Neural progenitor cell (in vitro differentiated cells): ENCODE measurements around the gene SF3A1. TPM values are rescaled to one million over a fixed set of nuclear protein-coding genes. Genes with fewer than 3 reads are reported as not detected.

Experiments used
- DNase-seq: peaks from one replicate; pipeline ENCODE4 v3.0.0-alpha.2; 2016; ENCODE audit warnings: low spot score
- H2AFZ ChIP-seq: fragments of 200-600 bp; sonication (generic); replicated peaks from 2 replicates; pipeline ENCODE4 v1.6.1; 2016; ENCODE audit warnings: antibody characterized with exemption
- H3F3A ChIP-seq: fragments of 200-600 bp; sonication (generic); 2 replicates; pipeline ENCODE4 v1.6.1; 2016; ENCODE audit warnings: antibody characterized with exemption, low read depth
- H3K27ac ChIP-seq: fragments of 200-600 bp; sonication (generic); 2 replicates; pipeline ENCODE4 v1.5.1; 2016; ENCODE audit warnings: mild to moderate bottlenecking
- H3K27me3 ChIP-seq: fragments of 200-600 bp; sonication (generic); 2 replicates; pipeline ENCODE4 v1.6.1; 2016; ENCODE audit warnings: mild to moderate bottlenecking, moderate library complexity
- H3K36me3 ChIP-seq: fragments of 200-600 bp; sonication (generic); 2 replicates; pipeline ENCODE4 v1.5.1; 2016
- H3K4me1 ChIP-seq: fragments of 200-600 bp; sonication (generic); 2 replicates; pipeline ENCODE4 v1.6.1; 2016; ENCODE audit warnings: mixed run types
- H3K4me2 ChIP-seq: fragments of 200-600 bp; sonication (generic); 2 replicates; pipeline ENCODE4 v1.6.1; 2016
- H3K4me3 ChIP-seq: fragments of 200-600 bp; sonication (generic); 2 replicates; pipeline ENCODE4 v1.5.1; 2016
- H3K79me2 ChIP-seq: fragments of 200-600 bp; sonication (generic); 2 replicates; pipeline ENCODE4 v1.6.1; 2016; ENCODE audit warnings: low read depth
- H3K9ac ChIP-seq: fragments of 200-600 bp; sonication (generic); 2 replicates; pipeline ENCODE4 v1.6.1; 2016
- H3K9me3 ChIP-seq: fragments of 200-600 bp; sonication (generic); 2 replicates; pipeline ENCODE4 v1.5.1; 2016; ENCODE audit warnings: low read depth
- H4K20me1 ChIP-seq: fragments of 200-600 bp; sonication (generic); 2 replicates; pipeline ENCODE4 v1.6.1; 2016; ENCODE audit warnings: low read depth
- H3K27ac Mint-ChIP-seq: 3 replicates; pipeline ENCODE4 v1.8.0; 2021; ENCODE audit warnings: mixed read lengths
- H3K27me3 Mint-ChIP-seq: 2 replicates; pipeline ENCODE4 v1.8.0; 2022; ENCODE audit warnings: low read depth, mild to moderate bottlenecking, inconsistent platforms, moderate library complexity, mixed read lengths; ENCODE audit not compliant: insufficient read depth
- H3K36me3 Mint-ChIP-seq: 3 replicates; pipeline ENCODE4 v1.8.0; 2021; ENCODE audit warnings: mixed read lengths
- H3K4me1 Mint-ChIP-seq: 3 replicates; pipeline ENCODE4 v1.8.0; 2021; ENCODE audit warnings: mixed read lengths
- H3K4me3 Mint-ChIP-seq: 3 replicates; pipeline ENCODE4 v1.8.0; 2021; ENCODE audit warnings: mild to moderate bottlenecking, moderate library complexity, mixed read lengths
- H3K9me3 Mint-ChIP-seq: 3 replicates; pipeline ENCODE4 v1.8.0; 2020; ENCODE audit warnings: mixed read lengths
- CTCF ChIP-seq: fragments of 200-600 bp; sonication (generic); IDR thresholded peaks from 2 replicates; pipeline ENCODE4 v1.5.1; 2017; ENCODE audit warnings: antibody characterized with exemption, mild to moderate bottlenecking
- EZH2 ChIP-seq: fragments of 200-600 bp; sonication (generic); IDR thresholded peaks from 2 replicates; pipeline ENCODE4 v1.6.1; 2017; ENCODE audit warnings: antibody characterized with exemption, mild to moderate bottlenecking, moderate library complexity
- EZH2phosphoT487 ChIP-seq: fragments of 200-600 bp; sonication (generic); IDR thresholded peaks from 2 replicates; pipeline ENCODE4 v1.6.1; 2017; ENCODE audit warnings: antibody characterized with exemption
- total RNA-seq: library from RNA; depleted of rRNA; stranded (reverse); fragments of >200 nt; gene quantifications from 2 replicates; pipeline ENCODE4 v1.2.3, GENCODE V29; 2015; ENCODE audit warnings: low replicate concordance

The SF3A1 gene
- total RNA-seq, 1 donor from 2014 or later = 29.2 TPM

DNA sequence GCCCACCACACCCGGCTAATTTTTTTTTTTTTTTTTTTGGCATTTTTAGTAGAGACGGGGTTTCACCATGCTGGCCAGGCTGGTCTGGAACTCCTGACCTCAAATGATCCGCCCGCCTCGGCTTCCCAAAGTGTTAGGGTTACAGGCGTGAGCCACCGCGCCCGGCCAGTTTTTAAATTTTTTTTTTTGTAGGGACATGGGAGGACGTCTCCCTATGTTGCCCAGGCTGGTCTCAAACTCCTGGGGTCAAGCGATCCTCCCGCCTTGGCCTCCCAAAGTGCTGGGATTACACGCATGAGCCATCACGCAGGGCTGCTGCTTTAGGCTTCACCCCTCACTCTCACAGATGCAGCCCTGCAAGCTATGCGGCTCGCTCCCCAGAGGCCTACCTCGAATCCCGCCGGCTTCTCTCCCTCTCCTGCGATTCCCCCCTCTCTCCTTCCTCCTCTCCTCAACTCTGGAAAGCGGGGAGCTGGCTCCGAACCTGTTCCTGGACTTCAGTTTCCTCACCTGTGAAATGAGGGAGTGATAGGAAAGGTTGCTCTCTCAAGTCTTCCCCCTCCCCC lies 1.0 kb upstream of the SF3A1 start:
- peak overlapping the region; percentile 86 for H3K4me3 ChIP-seq
- peak; percentile 21 for DNase-seq
- H3K9ac ChIP-seq = no peak overlapping the region
- H3F3A ChIP-seq = no peaks in the 10 kb centered on the region
- H4K20me1 ChIP-seq = peaks cover 33% of the 10 kb centered on the region
- no peak for TF ChIP-seq EZH2phosphoT487
- TF ChIP-seq CTCF = no peak
- no peak for TF ChIP-seq EZH2
- no peaks in the 10 kb centered on the region for H3K36me3 ChIP-seq
- H2AFZ ChIP-seq = peak overlapping the region; percentile 92
- H3K79me2 ChIP-seq = peaks cover 35% of the 10 kb centered on the region
- H3K4me3 Mint-ChIP-seq = peak overlapping the region; percentile 94
- peaks cover 8% of the 10 kb centered on the region for H3K4me1 ChIP-seq
- peak overlapping the region; percentile 90 for H3K4me2 ChIP-seq
- no peaks in the 10 kb centered on the region for H3K9me3 ChIP-seq
- no peaks in the 10 kb centered on the region for H3K27me3 ChIP-seq
- H3K27ac ChIP-seq = no peak overlapping the region
- H3K4me1 Mint-ChIP-seq = peaks cover 27% of the 10 kb centered on the region
- peak overlapping the region; percentile 61 for H3K27ac Mint-ChIP-seq
- peaks cover 3% of the 10 kb centered on the region for H3K36me3 Mint-ChIP-seq
- H3K9me3 Mint-ChIP-seq = no peaks in the 10 kb centered on the region
- peaks cover 2% of the 10 kb centered on the region for H3K27me3 Mint-ChIP-seq

DNA sequence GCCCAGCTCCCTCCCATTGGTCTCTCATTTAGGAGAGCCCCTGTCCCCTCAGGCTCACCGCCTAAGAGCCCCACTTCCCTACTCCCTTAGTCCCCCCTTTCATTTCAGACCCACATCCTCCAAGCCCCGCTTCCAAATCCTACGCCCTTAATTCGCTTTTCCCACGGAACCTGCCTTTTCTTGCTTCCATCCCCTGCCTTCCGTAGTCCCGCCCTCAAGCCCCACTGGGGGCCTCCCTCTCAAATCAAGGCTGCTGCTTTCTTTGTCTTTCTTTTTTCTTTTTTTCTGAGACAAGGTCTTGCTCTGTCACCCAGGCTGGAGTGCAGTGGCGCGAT lies 509 bp upstream of the SF3A1 start:
- no peak overlapping the region for H3K27ac ChIP-seq
- H3F3A ChIP-seq = no peaks in the 10 kb centered on the region
- DNase-seq = no peak

GRCh38 chr22:30354644-30355043 lies 2.0 kb downstream of the SF3A1 start:
- Histone ChIP-seq H3K27me3 (no peaks in the 10 kb centered on the region), H4K20me1 (peaks cover 47% of the 10 kb centered on the region), H3K9me3 (no peaks in the 10 kb centered on the region), H3K79me2 (peaks cover 63% of the 10 kb centered on the region), H3K4me1 (peaks cover 8% of the 10 kb centered on the region), H3K4me3 (no peak overlapping the region), H3K4me2 (no peak overlapping the region), H3F3A (no peaks in the 10 kb centered on the region), H3K27ac (no peak overlapping the region), H3K9ac (no peak overlapping the region), H3K36me3 (peaks cover 7% of the 10 kb centered on the region), H2AFZ (no peak overlapping the region)
- no peaks in the 10 kb centered on the region for H3K9me3 Mint-ChIP-seq
- no peak for DNase-seq
- H3K4me3 Mint-ChIP-seq = no peak overlapping the region
- peaks cover 21% of the 10 kb centered on the region for H3K36me3 Mint-ChIP-seq
- peaks cover 2% of the 10 kb centered on the region for H3K27me3 Mint-ChIP-seq
- H3K4me1 Mint-ChIP-seq = peaks cover 24% of the 10 kb centered on the region
- H3K27ac Mint-ChIP-seq = no peak overlapping the region
- TF ChIP-seq EZH2 (no peak), CTCF (no peak), EZH2phosphoT487 (no peak)

More for the DNA sequence above, 509 bp upstream of the SF3A1 start:
- Histone ChIP-seq H3K4me1 (peaks cover 8% of the 10 kb centered on the region), H3K27me3 (no peaks in the 10 kb centered on the region), H3K36me3 (no peaks in the 10 kb centered on the region), H3K4me3 (peak overlapping the region; percentile 86), H2AFZ (peak overlapping the region; percentile 92), H3K9me3 (no peaks in the 10 kb centered on the region), H3K79me2 (peaks cover 40% of the 10 kb centered on the region), H3K4me2 (peak overlapping the region; percentile 90), H4K20me1 (peaks cover 35% of the 10 kb centered on the region), H3K9ac (no peak overlapping the region)
- Mint-ChIP-seq H3K27me3 (peaks cover 2% of the 10 kb centered on the region), H3K9me3 (no peaks in the 10 kb centered on the region), H3K27ac (peak overlapping the region; percentile 95), H3K4me1 (peaks cover 24% of the 10 kb centered on the region), H3K4me3 (peak overlapping the region; percentile 94), H3K36me3 (peaks cover 6% of the 10 kb centered on the region)
- TF ChIP-seq CTCF (no peak), EZH2phosphoT487 (no peak), EZH2 (no peak)
